Duodenal mucosa (tissue), 2 donors: ENCODE results near the gene HOXA7.
A peak's percentile ranks its signal among the peaks of the same experiment; 100 is the strongest.

Experiments
- H3K27ac ChIP-seq: one replicate; pipeline ENCODE4 v1.7.0; 2013; ENCODE audit warnings: low read depth, low read length
- H3K27me3 ChIP-seq, 2 donors: one replicate each; pipeline ENCODE4 v1.7.0; 2013; ENCODE audit warnings: low read length in 2 of 2, control low read depth in 1 of 2; ENCODE audit not compliant: insufficient read depth in 2 of 2, control insufficient read depth in 1 of 2
- H3K36me3 ChIP-seq, 2 donors: one replicate each; pipeline ENCODE4 v1.7.0; 2013; ENCODE audit warnings: low read length in 2 of 2, control low read depth in 1 of 2; ENCODE audit not compliant: insufficient read depth in 2 of 2, control insufficient read depth in 1 of 2
- H3K4me1 ChIP-seq, 2 donors: one replicate each; pipeline ENCODE4 v1.7.0; 2013; ENCODE audit warnings: low read length in 2 of 2, control low read depth in 1 of 2; ENCODE audit not compliant: insufficient read depth in 2 of 2, control insufficient read depth in 1 of 2
- H3K4me3 ChIP-seq, 2 donors: one replicate each; pipeline ENCODE4 v1.7.0; 2013; ENCODE audit warnings: low read length in 2 of 2, low read depth in 1 of 2
- H3K9ac ChIP-seq, 2 donors: one replicate each; pipeline ENCODE4 v1.7.0; 2013; ENCODE audit warnings: low read length in 2 of 2, low read depth in 1 of 2
- H3K9me3 ChIP-seq, 2 donors: one replicate each; pipeline ENCODE4 v1.7.0; 2013; ENCODE audit warnings: low read length in 2 of 2, control low read depth in 1 of 2; ENCODE audit not compliant: control insufficient read depth in 1 of 2

Gene HOXA7

DNA sequence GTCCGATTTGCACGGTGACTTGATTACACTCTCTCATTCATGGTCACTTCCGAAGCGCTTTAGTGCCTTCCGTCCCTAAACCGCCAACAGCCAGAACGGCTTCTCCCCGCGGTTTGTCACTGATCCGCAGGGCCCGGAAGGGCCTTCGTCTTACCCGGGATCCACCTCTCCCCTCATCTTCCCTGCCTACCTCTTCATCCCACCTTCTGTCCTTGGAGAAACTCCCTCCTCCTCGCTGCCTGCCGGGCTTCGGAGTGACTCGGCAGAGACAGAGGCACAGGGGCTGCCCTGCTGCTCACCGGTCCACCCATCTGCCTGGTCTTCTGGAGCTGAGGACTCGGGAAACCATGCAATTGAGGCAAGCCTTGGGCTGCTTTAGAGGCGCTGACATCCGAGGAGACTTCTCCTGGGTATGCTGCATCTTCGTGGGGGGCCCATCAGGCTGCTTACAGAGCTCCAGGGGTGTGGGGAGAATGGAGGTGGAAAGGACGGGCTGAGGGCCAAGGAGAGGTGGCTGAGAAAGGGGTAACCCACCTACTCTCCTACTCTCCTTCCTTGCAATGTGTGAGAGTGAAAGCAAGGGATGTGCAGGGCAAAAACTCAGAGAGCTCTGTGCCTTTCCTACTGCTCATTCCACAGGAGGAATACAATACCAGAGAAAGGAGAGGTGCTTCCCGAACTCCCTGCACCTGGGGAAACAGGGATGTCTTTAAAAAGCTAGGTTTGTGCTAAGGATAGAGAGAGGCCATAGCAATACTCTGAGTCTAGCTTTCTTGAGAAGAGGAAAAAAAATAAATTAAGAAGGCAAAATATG lies 29.6 kb upstream of the HOXA7 start:
- Histone ChIP-seq H3K27ac (no peak overlapping the region), H3K4me1 (peaks cover 20 to 27% of the 10 kb centered on the region in 2 donors), H3K36me3 (no peaks in the 10 kb centered on the region), H3K4me3 (no peak overlapping the region), H3K9me3 (no peaks in the 10 kb centered on the region), H3K9ac (no peak overlapping the region), H3K27me3 (peaks cover 93 to 96% of the 10 kb centered on the region in 2 donors)

DNA sequence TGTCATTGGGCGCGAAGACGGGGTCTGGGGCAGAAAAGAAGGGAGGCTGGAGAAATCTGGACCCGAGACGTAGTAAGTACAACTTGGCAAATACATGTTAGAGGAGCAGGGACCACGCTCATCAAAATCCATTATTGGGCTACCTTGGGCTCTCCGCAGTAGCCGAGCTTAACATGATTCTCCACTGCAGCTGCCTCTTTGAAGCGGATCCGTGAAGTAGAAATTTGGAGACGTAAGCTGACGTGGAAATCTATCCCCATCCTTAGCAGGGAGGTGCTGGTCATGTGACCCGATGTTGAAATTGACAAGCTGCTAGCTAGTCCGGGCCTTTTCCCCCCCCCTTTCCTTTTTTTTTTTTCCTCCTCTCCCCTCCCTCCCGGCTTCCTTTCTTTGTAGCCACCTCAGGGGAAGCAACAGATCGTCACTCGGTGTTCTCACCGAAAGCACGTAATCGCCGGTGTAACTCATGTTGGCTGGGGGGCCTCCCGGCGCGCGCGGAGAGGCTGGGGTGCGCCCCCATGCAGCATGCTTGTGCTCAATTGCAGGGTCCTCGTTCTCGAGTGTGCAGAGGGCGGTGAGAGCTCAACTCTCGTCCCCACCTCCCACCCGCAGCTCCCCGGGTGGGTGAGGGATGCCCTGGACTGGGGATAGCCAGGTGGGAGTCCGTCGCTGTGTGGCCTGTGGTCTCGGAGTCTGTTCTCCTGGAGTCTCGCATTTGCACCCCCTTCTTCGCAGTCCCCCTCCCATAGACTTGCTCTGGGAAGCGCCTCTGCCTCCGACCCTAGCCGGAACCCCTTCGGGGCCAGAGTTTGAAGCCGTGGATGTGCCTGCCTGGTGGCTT lies 28.8 kb upstream of the HOXA7 start, which contains the start of gene HOXA11:
TSS of gene HOXA11 (minus strand) at position 220 of the 841 bp plus-strand sequence. CDS start at position 132, 88 bp downstream.
- peaks cover 20 to 27% of the 10 kb centered on the region in 2 donors for H3K4me1 ChIP-seq
- no peaks in the 10 kb centered on the region for H3K9me3 ChIP-seq
- peak within 1 kb of the TSS; percentile 38 to 48 for H3K4me3 ChIP-seq
- no peaks in the 10 kb centered on the region for H3K36me3 ChIP-seq
- peaks cover 88 to 96% of the 10 kb centered on the region in 2 donors for H3K27me3 ChIP-seq
- H3K9ac ChIP-seq: no peak within 1 kb of the TSS
- no peak within 1 kb of the TSS for H3K27ac ChIP-seq

DNA sequence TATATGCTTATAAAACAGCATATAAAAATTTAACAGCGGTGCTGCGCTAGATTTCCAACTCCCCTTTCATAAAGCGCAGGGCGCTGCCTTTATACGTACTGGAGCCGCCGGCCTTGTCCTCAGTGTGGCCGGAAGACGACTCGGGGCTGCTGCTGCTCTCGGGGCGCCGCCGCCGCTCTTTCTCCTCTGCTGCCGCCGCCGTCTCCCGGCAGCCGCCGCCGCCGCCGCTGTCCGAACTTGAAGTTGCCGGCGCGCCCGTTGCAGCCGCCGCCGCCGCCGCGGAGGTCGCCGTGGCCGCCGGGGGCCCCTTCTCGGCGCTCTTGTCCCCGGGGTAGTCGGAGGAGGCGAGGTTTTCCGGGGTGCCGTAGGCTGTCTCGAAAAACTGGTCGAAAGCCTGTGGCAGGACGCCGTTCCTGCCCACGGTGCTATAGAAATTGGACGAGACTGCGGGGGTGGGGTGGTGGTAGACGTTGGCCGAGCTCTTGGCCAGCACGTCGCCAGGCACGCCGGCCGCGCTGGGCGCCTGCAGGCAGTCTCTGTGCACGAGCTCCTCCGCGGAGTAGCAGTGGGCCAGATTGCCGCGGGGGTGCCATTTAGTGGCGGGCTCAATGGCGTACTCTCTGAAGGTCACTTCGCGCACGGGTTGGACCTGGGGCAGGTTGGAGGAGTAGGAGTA lies 28.0 kb upstream of the HOXA7 start:
- no peaks in the 10 kb centered on the region for H3K36me3 ChIP-seq
- H3K4me1 ChIP-seq: peaks cover 20 to 32% of the 10 kb centered on the region in 2 donors
- H3K27ac ChIP-seq: no peak overlapping the region
- H3K27me3 ChIP-seq: peaks cover 88 to 96% of the 10 kb centered on the region in 2 donors
- H3K9me3 ChIP-seq: no peaks in the 10 kb centered on the region
- peak overlapping the region; percentile 38 to 48 for H3K4me3 ChIP-seq
- no peak overlapping the region for H3K9ac ChIP-seq

DNA sequence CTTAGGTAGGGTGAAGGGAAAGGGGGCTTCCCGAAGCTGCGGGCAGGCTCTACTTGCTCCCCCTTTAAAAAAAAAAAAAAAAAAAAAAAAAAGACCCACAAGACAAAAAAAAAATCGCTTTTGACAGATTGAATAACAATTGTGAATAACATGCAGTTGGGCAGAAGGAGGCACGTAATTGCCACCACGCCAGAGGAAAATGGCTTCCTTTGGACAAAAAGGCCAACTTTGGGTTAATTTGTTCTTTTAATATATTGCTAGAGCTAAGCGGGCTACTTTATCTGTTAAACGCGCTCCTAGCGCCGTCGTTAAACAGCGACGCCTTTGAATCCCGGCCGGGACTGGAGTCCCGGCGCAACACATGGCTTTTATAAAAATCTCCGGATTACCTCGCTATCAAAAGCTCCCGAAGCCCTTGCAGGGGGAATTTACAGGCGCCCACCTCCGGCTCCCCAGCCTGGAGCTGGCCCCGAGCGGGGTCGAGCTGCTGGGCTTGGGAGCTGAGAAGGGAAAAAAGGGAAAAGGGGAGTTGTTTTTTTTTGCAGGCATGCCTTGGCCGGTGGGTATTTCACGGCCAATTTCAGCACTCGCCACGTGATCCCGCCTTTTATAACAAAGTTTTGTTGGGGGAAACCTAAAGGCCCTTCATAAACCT lies 27.3 kb upstream of the HOXA7 start:
- Histone ChIP-seq H3K4me3 (peak overlapping the region; percentile 38 to 43), H3K36me3 (no peaks in the 10 kb centered on the region), H3K9ac (no peak overlapping the region), H3K4me1 (peaks cover 15 to 30% of the 10 kb centered on the region in 2 donors), H3K9me3 (no peaks in the 10 kb centered on the region), H3K27ac (no peak overlapping the region), H3K27me3 (peaks cover 85 to 96% of the 10 kb centered on the region in 2 donors)

DNA sequence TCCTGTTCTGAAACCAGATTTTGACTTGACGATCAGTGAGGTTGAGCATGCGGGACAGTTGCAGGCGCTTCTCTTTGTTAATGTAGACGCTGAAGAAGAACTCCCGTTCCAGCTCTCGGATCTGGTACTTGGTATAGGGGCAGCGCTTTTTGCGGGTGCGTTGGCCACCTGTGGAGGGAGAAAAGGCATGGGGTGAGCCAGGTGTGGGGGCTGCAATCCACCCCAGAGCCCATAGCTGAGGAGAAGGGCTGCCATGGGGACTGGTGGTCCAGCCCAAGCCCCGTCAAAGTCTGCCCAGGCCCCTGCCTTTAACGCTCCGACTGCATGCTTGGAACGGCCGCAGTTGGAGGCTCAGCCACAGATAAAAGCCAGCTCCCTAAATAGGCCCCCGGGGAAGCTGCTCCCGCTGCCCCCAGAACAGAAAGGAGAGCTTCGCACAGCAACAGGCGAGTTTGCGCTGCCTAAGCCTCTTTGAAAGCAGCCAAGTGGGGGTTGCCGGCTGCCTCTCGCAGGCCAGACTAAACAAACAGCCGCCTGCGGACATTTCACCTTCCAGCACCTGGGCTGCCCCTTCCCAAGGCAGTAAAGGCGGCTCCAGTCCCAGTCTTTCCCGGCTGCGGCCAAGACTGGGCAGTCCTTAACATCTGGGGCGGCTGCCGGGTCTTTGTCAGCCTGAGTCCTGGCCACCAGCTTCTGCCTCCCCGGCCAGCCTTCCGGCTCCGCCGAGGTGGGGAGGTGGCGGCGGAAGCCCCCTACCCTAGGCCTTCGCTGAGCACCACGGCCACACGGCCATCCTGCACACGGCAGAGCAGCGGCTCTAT lies 26.6 kb upstream of the HOXA7 start:
- Histone ChIP-seq H3K36me3 (no peaks in the 10 kb centered on the region), H3K4me1 (peaks cover 8 to 24% of the 10 kb centered on the region in 2 donors), H3K27me3 (peaks cover 83 to 96% of the 10 kb centered on the region in 2 donors), H3K9ac (no peak overlapping the region), H3K27ac (no peak overlapping the region), H3K4me3 (no peak overlapping the region), H3K9me3 (no peaks in the 10 kb centered on the region)

DNA sequence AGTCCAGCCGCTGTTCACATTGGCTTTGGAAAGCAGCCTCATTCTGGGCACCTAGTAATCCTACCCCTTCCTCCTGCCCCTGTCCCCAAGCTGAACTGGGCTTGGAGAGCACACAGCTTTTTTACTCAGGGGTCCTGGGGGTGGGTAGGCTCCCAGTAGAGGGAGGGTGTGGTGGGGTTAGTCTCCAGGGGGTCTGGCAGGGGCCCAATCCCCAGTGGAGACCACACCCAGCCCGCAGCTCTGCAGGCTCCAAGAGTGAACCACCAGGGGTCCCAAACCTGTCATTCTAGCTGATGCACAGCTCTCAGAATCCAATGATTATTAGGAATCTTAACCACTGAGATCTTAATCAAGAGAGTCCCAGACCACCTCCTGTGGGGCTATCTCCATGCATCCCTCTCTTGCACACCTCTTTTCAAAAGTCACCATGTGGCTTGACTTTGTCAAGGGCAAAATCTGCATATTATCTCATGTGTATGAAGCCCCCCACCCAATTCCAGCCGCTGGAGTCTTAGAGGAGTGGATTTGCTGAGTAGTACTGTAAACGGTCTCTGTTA lies 25.9 kb upstream of the HOXA7 start:
- H3K9me3 ChIP-seq: no peaks in the 10 kb centered on the region
- no peak overlapping the region for H3K9ac ChIP-seq
- no peaks in the 10 kb centered on the region for H3K36me3 ChIP-seq
- H3K4me1 ChIP-seq: peaks cover 7 to 22% of the 10 kb centered on the region in 2 donors
- no peak overlapping the region for H3K4me3 ChIP-seq
- H3K27ac ChIP-seq: no peak overlapping the region
- peaks cover 83 to 96% of the 10 kb centered on the region in 2 donors for H3K27me3 ChIP-seq

DNA sequence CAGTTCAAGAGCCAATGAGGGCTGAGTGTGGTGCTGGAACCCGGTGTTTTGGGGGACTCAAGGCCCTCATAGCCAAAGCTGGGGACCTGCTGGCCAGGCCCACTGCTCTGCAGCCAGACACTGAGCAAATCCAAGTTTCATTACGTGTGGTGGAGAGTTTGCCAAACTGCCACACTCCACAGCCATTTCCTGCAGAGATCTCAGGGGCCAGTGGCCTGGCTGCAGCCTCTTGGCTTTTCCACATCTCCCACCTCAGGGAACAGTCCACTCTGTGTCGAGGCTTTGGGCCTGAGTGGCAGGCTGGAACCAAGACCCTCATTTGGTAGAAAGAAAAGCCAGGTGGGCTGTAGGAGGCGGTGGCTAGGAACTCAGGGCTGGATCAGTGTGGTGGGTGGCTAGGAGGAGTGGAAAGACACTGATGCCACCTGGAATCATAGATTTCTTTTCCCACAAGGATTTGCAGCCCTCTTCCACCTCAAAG lies 25.4 kb upstream of the HOXA7 start:
- Histone ChIP-seq H3K4me3 (no peak overlapping the region), H3K4me1 (peaks cover 7 to 22% of the 10 kb centered on the region in 2 donors), H3K36me3 (no peaks in the 10 kb centered on the region), H3K27me3 (peaks cover 83 to 97% of the 10 kb centered on the region in 2 donors), H3K27ac (no peak overlapping the region), H3K9ac (no peak overlapping the region), H3K9me3 (no peaks in the 10 kb centered on the region)

DNA sequence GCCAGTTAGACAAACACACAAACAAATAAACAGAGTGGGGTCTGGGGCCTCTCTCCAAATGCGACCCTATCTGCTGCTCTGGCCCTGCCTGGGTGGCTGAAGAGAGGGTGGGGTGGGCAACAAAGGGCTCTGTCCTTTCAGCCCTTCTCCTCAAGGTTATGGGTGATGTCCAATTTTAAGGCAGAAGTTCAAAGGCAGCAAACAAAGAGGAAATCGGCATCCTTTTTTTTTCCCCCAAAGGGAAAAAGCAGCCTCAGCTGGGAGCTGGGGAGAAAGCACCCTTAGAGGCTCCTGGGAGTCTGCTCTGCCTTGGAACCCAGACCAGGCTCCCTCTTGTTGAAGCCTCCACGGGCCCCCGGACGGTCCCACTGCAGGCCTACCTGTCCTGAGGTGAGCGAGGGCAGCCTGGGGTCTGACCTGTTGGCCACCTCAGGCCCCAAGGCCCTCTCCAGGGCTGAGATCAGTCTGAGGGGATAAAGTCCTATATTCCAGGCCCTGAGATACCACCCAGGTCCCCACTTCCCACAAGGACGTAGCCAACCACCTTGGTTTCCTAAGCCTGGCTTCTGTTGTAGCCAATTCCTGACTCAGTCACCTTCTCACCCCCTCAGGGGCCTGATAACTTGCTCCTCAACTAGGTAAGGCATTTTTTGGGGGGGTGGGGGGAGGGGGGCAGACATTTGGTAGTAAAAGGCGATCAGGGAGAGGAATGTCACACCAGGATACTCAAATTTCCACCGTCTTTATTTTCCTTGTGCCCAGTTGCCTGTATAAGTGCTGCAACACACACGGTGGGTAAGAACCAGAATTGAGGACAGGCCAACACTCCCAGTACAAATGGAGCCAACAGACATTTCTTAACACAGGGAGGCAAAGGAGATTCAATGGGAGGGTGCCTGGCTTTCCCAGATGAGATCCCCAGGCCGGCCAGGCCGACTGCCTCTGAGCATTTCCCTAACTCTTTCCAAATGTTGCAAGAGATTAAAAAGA lies 24.3 kb upstream of the HOXA7 start:
- no peak overlapping the region for H3K4me3 ChIP-seq
- H3K4me1 ChIP-seq: peaks cover 7 to 22% of the 10 kb centered on the region in 2 donors
- no peak overlapping the region for H3K27ac ChIP-seq
- no peaks in the 10 kb centered on the region for H3K36me3 ChIP-seq
- H3K9ac ChIP-seq: no peak overlapping the region
- peaks cover 83 to 97% of the 10 kb centered on the region in 2 donors for H3K27me3 ChIP-seq
- H3K9me3 ChIP-seq: no peaks in the 10 kb centered on the region
